ENCODE data around the gene ASRGL1. TPM values are rescaled to one million over a fixed set of nuclear protein-coding genes. Genes with fewer than 3 reads are reported as not detected.

The ASRGL1 gene
- total RNA-seq, 1 donor from 2014 or later, result 6.7 TPM

GRCh38 chr11:62406034-62406433 is 68.8 kb downstream of the ASRGL1 start:
- H3K27me3 Mint-ChIP-seq (ENCODE audit: low read depth), result no peaks in the 10 kb centered on the region
- no peaks in the 10 kb centered on the region for H3K9me3 Mint-ChIP-seq
- DNase-seq (ENCODE audit: low spot score in 2 of 2, unreplicated experiment in 2 of 2), result no peak
- no peaks in the 10 kb centered on the region for H3K36me3 Mint-ChIP-seq
- H3K4me1 Mint-ChIP-seq, result peaks cover 36% of the 10 kb centered on the region
- no peak for TF ChIP-seq CTCF (IDR thresholded peaks at IDR 0.05; ENCODE audit: unreplicated experiment)
- no peak overlapping the region for H3K4me3 Mint-ChIP-seq
- peak overlapping the region; percentile 85 for H3K27ac Mint-ChIP-seq

- no peak for TF ChIP-seq CTCF (IDR thresholded peaks at IDR 0.05; ENCODE audit: unreplicated experiment)
- DNase-seq (ENCODE audit: low spot score in 2 of 2, unreplicated experiment in 2 of 2), result no peak
- Mint-ChIP-seq H3K4me3 (no peak overlapping the region), H3K4me1 (peaks cover 13% of the 10 kb centered on the region), H3K27me3 (ENCODE audit: low read depth) (no peaks in the 10 kb centered on the region), H3K9me3 (no peaks in the 10 kb centered on the region), H3K36me3 (no peaks in the 10 kb centered on the region), H3K27ac (no peak overlapping the region)
These were observed 72.6 kb downstream of the ASRGL1 start for GRCh38 chr11:62409831-62410230.

- no peak overlapping the region for H3K4me3 Mint-ChIP-seq
- no peak for TF ChIP-seq CTCF (IDR thresholded peaks at IDR 0.05; ENCODE audit: unreplicated experiment)
- H3K9me3 Mint-ChIP-seq, result no peaks in the 10 kb centered on the region
- no peaks in the 10 kb centered on the region for H3K27me3 Mint-ChIP-seq (ENCODE audit: low read depth)
- no peak overlapping the region for H3K27ac Mint-ChIP-seq
- peaks cover 6% of the 10 kb centered on the region for H3K4me1 Mint-ChIP-seq
- H3K36me3 Mint-ChIP-seq, result no peaks in the 10 kb centered on the region
- no peak for DNase-seq (ENCODE audit: low spot score in 2 of 2, unreplicated experiment in 2 of 2)
These were observed 73.7 kb downstream of the ASRGL1 start for GRCh38 chr11:62410972-62411371.

- Mint-ChIP-seq H3K4me3 (no peak overlapping the region), H3K4me1 (peaks cover 6% of the 10 kb centered on the region), H3K27ac (no peak overlapping the region), H3K36me3 (no peaks in the 10 kb centered on the region), H3K27me3 (ENCODE audit: low read depth) (no peaks in the 10 kb centered on the region), H3K9me3 (no peaks in the 10 kb centered on the region)
- DNase-seq (ENCODE audit: low spot score in 2 of 2, unreplicated experiment in 2 of 2), result no peak
- TF ChIP-seq CTCF (IDR thresholded peaks at IDR 0.05; ENCODE audit: unreplicated experiment), result no peak
These were observed 74.3 kb downstream of the ASRGL1 start for GRCh38 chr11:62411524-62411923.

- H3K27me3 Mint-ChIP-seq (ENCODE audit: low read depth), result no peaks in the 10 kb centered on the region
- H3K4me3 Mint-ChIP-seq, result no peak overlapping the region
- H3K36me3 Mint-ChIP-seq, result no peaks in the 10 kb centered on the region
- no peaks in the 10 kb centered on the region for H3K9me3 Mint-ChIP-seq
- H3K4me1 Mint-ChIP-seq, result peaks cover 11% of the 10 kb centered on the region
- no peak for TF ChIP-seq CTCF (IDR thresholded peaks at IDR 0.05; ENCODE audit: unreplicated experiment)
- DNase-seq (ENCODE audit: low spot score in 2 of 2, unreplicated experiment in 2 of 2), result no peak
- no peak overlapping the region for H3K27ac Mint-ChIP-seq
These were observed 75.9 kb downstream of the ASRGL1 start for GRCh38 chr11:62413060-62413696.

- DNase-seq (ENCODE audit: low spot score in 2 of 2, unreplicated experiment in 2 of 2), result no peak
- Mint-ChIP-seq H3K36me3 (no peaks in the 10 kb centered on the region), H3K9me3 (no peaks in the 10 kb centered on the region), H3K4me1 (peaks cover 26% of the 10 kb centered on the region), H3K4me3 (no peak overlapping the region), H3K27me3 (ENCODE audit: low read depth) (no peaks in the 10 kb centered on the region), H3K27ac (peak overlapping the region; percentile 4)
- no peak for TF ChIP-seq CTCF (IDR thresholded peaks at IDR 0.05; ENCODE audit: unreplicated experiment)
These were observed 79.3 kb downstream of the ASRGL1 start for GRCh38 chr11:62416596-62416995.
